Measurements from ENCODE around the gene ADCY1. TPM values are rescaled to one million over a fixed set of nuclear protein-coding genes. Genes with fewer than 3 reads are reported as not detected.

The ADCY1 gene
- total RNA-seq, 1 experiment from 2014 or later, result 0.71 TPM

DNA sequence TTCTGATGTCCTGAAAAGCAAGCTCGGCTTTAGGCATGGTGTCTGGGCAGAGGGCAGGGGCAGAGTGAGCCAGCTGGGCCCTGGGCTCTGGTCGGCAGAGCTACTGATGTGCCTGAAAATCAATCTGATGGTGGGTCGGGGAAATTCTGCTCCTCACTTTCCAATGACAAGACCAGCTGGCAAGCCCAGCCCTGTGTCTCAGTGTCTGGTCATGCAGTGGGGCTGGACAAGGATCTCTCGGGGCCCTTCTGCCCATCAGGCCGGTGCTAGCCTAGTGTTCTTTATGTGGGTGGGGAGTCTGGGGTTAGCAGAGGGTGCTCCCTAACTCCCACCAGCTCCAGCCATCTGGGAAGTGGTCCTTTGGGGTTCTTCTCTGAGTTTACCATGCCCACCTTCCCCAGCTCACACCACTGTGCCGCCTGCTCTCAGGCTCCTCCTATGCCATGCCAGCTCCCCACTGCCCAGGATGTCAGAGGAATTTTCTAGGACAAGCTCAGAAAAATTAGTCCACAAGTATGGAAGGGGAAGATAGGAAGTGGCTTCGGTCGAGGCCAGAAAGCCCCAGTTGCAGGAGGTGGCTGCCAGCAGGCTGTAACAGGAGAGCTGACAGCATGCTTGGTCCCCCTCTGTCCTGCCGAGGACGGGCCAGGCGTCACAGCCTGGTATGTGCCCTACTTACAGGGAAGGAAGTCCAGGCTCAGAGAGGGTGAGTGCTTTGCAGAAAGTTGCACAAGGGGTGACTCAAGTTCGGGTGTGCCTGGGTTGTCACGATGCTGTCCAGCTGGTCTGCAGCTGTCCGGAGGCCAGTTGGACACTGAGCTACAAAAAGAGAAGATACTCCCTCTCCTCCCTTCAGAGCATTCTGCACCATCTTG is 135.2 kb downstream of the ADCY1 start:
- DNase-seq (ENCODE audit: low spot score), result no peak
- TF ChIP-seq, protein P1, sequence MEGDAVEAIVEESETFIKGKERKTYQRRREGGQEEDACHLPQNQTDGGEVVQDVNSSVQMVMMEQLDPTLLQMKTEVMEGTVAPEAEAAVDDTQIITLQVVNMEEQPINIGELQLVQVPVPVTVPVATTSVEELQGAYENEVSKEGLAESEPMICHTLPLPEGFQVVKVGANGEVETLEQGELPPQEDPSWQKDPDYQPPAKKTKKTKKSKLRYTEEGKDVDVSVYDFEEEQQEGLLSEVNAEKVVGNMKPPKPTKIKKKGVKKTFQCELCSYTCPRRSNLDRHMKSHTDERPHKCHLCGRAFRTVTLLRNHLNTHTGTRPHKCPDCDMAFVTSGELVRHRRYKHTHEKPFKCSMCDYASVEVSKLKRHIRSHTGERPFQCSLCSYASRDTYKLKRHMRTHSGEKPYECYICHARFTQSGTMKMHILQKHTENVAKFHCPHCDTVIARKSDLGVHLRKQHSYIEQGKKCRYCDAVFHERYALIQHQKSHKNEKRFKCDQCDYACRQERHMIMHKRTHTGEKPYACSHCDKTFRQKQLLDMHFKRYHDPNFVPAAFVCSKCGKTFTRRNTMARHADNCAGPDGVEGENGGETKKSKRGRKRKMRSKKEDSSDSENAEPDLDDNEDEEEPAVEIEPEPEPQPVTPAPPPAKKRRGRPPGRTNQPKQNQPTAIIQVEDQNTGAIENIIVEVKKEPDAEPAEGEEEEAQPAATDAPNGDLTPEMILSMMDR (conservative IDR thresholded peaks at IDR 0.05; ENCODE audit: low read depth, low read length), result no peak
- TF ChIP-seq EZH2 (IDR thresholded peaks at IDR 0.05; ENCODE audit: borderline replicate concordance, low read depth, low read length, poor library complexity, severe bottlenecking), result no peak
- Histone ChIP-seq H3K27ac (ENCODE audit: low read depth, low read length, poor library complexity, severe bottlenecking) (no peak overlapping the region), H3K4me1 (ENCODE audit: insufficient read depth, low read length, poor library complexity, severe bottlenecking) (no peaks in the 10 kb centered on the region), H3K27me3 (replicated peaks; ENCODE audit: insufficient read depth, low read depth, low read length, poor library complexity) (peaks cover 19% of the 10 kb centered on the region), H3K36me3 (ENCODE audit: insufficient read depth, low read length, poor library complexity, severe bottlenecking) (no peaks in the 10 kb centered on the region), H3K4me3 (ENCODE audit: low read depth, low read length, poor library complexity, severe bottlenecking) (no peak overlapping the region), H3K9me3 (ENCODE audit: low read depth, low read length, poor library complexity, severe bottlenecking) (no peaks in the 10 kb centered on the region)
- no TSS peak for BruUV-seq (replicated peaks)
- ChIA-PET POLR2A (ENCODE audit: low non-redundant PET) (no interaction called here), CTCF (no interaction called here)
- intact Hi-C loops (cut with micrococcal nuclease; ENCODE audit: unreplicated experiment), result no loop called here

DNA sequence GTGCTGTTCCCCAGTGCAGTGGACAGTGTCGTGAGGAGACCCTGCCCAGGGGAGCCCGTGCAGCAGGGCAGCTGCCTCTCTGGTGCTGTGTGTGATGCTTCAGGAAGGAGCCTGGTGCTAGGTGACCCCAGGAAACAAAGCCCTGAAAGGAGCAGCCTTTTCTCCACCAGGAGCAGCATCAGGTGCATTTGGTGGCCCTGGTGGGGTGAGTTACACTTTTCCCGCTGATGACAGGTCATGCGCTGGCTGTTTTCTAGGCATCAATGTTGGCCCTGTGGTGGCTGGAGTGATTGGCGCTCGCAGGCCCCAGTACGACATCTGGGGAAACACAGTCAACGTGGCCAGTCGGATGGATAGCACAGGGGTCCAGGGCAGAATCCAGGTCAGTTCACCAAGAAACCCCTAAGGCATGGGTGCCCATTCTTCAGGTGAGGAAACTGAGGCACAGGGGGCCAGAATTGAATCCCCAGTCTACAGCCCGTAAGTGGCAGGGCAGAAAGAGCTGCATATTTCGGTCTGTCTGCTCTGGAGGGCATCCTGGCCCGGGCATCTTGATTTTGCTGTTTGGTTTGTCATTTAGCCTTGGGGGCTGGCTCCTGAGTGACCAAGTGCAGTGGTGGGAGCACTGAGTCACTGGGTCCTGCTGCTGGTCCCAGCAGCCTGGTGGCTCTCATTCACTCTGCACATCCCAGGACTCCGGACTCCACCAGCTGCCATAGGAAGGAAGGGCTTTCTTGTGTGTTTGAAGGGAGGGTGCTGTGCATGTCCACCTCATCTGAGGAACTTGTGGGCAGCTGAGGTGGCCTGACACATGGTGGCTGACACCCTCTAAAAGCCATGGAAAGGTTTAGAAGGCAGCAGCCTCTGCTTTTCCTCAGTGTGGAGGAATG is 136.3 kb downstream of the ADCY1 start:
- intact Hi-C loops (cut with micrococcal nuclease; ENCODE audit: unreplicated experiment), result no loop called here
- Histone ChIP-seq H3K27ac (ENCODE audit: low read depth, low read length, poor library complexity, severe bottlenecking) (no peak overlapping the region), H3K4me1 (ENCODE audit: insufficient read depth, low read length, poor library complexity, severe bottlenecking) (no peaks in the 10 kb centered on the region), H3K9me3 (ENCODE audit: low read depth, low read length, poor library complexity, severe bottlenecking) (no peaks in the 10 kb centered on the region), H3K27me3 (replicated peaks; ENCODE audit: insufficient read depth, low read depth, low read length, poor library complexity) (peaks cover 14% of the 10 kb centered on the region), H3K36me3 (ENCODE audit: insufficient read depth, low read length, poor library complexity, severe bottlenecking) (no peaks in the 10 kb centered on the region), H3K4me3 (ENCODE audit: low read depth, low read length, poor library complexity, severe bottlenecking) (no peak overlapping the region)
- BruUV-seq (replicated peaks), result no TSS peak
- ChIA-PET POLR2A (ENCODE audit: low non-redundant PET) (no interaction called here), CTCF (no interaction called here)
- TF ChIP-seq EZH2 (IDR thresholded peaks at IDR 0.05; ENCODE audit: borderline replicate concordance, low read depth, low read length, poor library complexity, severe bottlenecking), result no peak
- TF ChIP-seq, protein P1 (conservative IDR thresholded peaks at IDR 0.05; ENCODE audit: low read depth, low read length), result no peak
- no peak for DNase-seq (ENCODE audit: low spot score)

DNA sequence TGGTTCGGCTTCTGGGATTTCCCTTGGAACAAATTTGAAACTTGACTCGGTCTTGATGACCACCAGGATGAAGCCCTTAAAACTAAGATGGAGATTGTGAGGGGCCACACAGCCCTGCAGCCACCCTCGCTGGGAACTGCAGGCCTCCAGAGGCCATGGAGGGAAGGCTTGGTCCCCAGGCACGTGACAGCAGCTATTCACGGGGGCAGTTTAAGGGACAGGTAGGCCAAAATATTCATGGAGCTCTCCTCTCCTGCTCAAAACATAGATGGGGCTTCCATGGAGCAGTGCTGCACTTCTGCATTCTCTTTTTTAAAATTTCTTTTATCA is 137.0 kb downstream of the ADCY1 start:
- Histone ChIP-seq H3K27ac (ENCODE audit: low read depth, low read length, poor library complexity, severe bottlenecking) (no peak overlapping the region), H3K4me3 (ENCODE audit: low read depth, low read length, poor library complexity, severe bottlenecking) (no peak overlapping the region), H3K27me3 (replicated peaks; ENCODE audit: insufficient read depth, low read depth, low read length, poor library complexity) (peaks cover 9% of the 10 kb centered on the region), H3K36me3 (ENCODE audit: insufficient read depth, low read length, poor library complexity, severe bottlenecking) (no peaks in the 10 kb centered on the region), H3K9me3 (ENCODE audit: low read depth, low read length, poor library complexity, severe bottlenecking) (no peaks in the 10 kb centered on the region), H3K4me1 (ENCODE audit: insufficient read depth, low read length, poor library complexity, severe bottlenecking) (no peaks in the 10 kb centered on the region)
- no TSS peak for BruUV-seq (replicated peaks)
- TF ChIP-seq, protein P1 (conservative IDR thresholded peaks at IDR 0.05; ENCODE audit: low read depth, low read length), result no peak
- no peak for TF ChIP-seq EZH2 (IDR thresholded peaks at IDR 0.05; ENCODE audit: borderline replicate concordance, low read depth, low read length, poor library complexity, severe bottlenecking)
- intact Hi-C loops (cut with micrococcal nuclease; ENCODE audit: unreplicated experiment), result no loop called here
- ChIA-PET POLR2A (ENCODE audit: low non-redundant PET) (no interaction called here), CTCF (no interaction called here)
- no peak for DNase-seq (ENCODE audit: low spot score)

Data from A673 (cell line).